Lung (tissue), 12 donors: ENCODE data around the gene THUMPD3. TPM values are rescaled to one million over a fixed set of nuclear protein-coding genes. Genes with fewer than 3 reads are reported as not detected.

Source experiments
- ATAC-seq: fragments of 200-7000 bp; cut with Tn5 transposase; one replicate; pipeline ENCODE4 v1.9.1; 2020; ENCODE audit warnings: moderate number of reproducible peaks; ENCODE audit not compliant: insufficient read depth, low FRiP score
- DNase-seq, 3 donors: peaks; one replicate each; pipeline ENCODE4 v3.0.0-alpha.2; 2013 to 2017
- H3K27ac ChIP-seq, 2 donors: one replicate each; pipeline ENCODE4 v1.5.1; 2013; ENCODE audit warnings: mild to moderate bottlenecking in 2 of 2, moderate library complexity in 2 of 2, control low read depth in 1 of 2, inconsistent platforms in 1 of 2, low read depth in 1 of 2, low read length in 1 of 2
- H3K27me3 ChIP-seq, 3 donors: one replicate each; pipeline ENCODE4 v1.5.1; 2013; ENCODE audit warnings: low read length in 2 of 3; ENCODE audit not compliant: control insufficient read depth in 3 of 3, insufficient read depth in 3 of 3
- H3K36me3 ChIP-seq, 4 donors: one replicate each; pipeline ENCODE4 v1.5.1; 2013; ENCODE audit warnings: low read length in 4 of 4, mild to moderate bottlenecking in 1 of 4, moderate library complexity in 1 of 4; ENCODE audit not compliant: control insufficient read depth in 4 of 4, insufficient read depth in 4 of 4
- H3K4me1 ChIP-seq, 5 donors: one replicate each; pipeline ENCODE4 v1.5.1; 2013; ENCODE audit warnings: low read length in 5 of 5, mild to moderate bottlenecking in 2 of 5, moderate library complexity in 1 of 5; ENCODE audit not compliant: control insufficient read depth in 5 of 5, insufficient read depth in 5 of 5
- H3K4me3 ChIP-seq: one replicate; pipeline ENCODE4 v1.5.1; 2013; ENCODE audit warnings: mild to moderate bottlenecking, control low read depth, moderate library complexity
- H3K9ac ChIP-seq, 2 donors: one replicate each; pipeline ENCODE4 v1.5.1; 2013; ENCODE audit warnings: low read length in 2 of 2, control low read depth in 1 of 2; ENCODE audit not compliant: insufficient read depth in 1 of 2
- H3K9me3 ChIP-seq, 4 donors: one replicate each; pipeline ENCODE4 v1.5.1; 2013; ENCODE audit warnings: low read length in 3 of 4, mild to moderate bottlenecking in 1 of 4, moderate library complexity in 1 of 4; ENCODE audit not compliant: control insufficient read depth in 4 of 4, insufficient read depth in 3 of 4
- CTCF ChIP-seq: IDR thresholded peaks from 2 replicates; pipeline ENCODE4 v1.5.1; 2012; ENCODE audit warnings: mild to moderate bottlenecking; ENCODE audit errors: control extremely low read depth, extremely low read depth
- WGBS, 2 donors: extraction: QIAGEN DNeasy Blood & Tissue Kit; methylation state at CpG; one replicate each; pipeline ENCODE4 v1.1.7; 2013; 5-methylcytosine and 5-hydroxymethylcytosine counted together
- polyA plus RNA-seq, 2 donors: library from polyadenylated mRNA; stranded (reverse); fragments of 200-250 nt; gene quantifications; one replicate each; pipeline ENCODE4 v1.2.1, GENCODE V29; 2013
- total RNA-seq, 2 donors: library from RNA; depleted of rRNA in 1 of 2; stranded (reverse); fragments of >200 nt in 1 of 2; gene quantifications; one replicate each; pipeline ENCODE4 v1.2.1, GENCODE V29; 2014 to 2021
- donor health status: control.
- donor health status: control.
- donor health status: Bipolar disorder and iron deficiency.
- donor health status: healthy.
- donor health status: DM: yes; HTN: yes; CAD: no.

The THUMPD3 gene
- total and polyA plus RNA-seq, 4 donors, result 28.6 to 37.2 (median 31.8) TPM

- DNase-seq, result no peak
- no peak for TF ChIP-seq CTCF
- Histone ChIP-seq H3K27me3 (no peaks in the 10 kb centered on the region), H3K9ac (no peak overlapping the region), H3K4me1 (no peaks in the 10 kb centered on the region), H3K4me3 (no peak overlapping the region), H3K36me3 (no peaks in the 10 kb centered on the region), H3K27ac (no peak overlapping the region), H3K9me3 (no peaks in the 10 kb centered on the region)
- WGBS, 2 donors, result 78 to 89% methylated on average over 2 of the region's 2 CpGs
- ATAC-seq, result no peak
Measured at GRCh38 chr3:9331171-9331570, 31.7 kb upstream of the THUMPD3 start.

GRCh38 chr3:9332250-9333030 is 30.4 kb upstream of the THUMPD3 start:
- Histone ChIP-seq H3K27me3 (no peaks in the 10 kb centered on the region), H3K36me3 (no peaks in the 10 kb centered on the region), H3K4me3 (no peak overlapping the region), H3K27ac (no peak overlapping the region), H3K9me3 (no peaks in the 10 kb centered on the region), H3K4me1 (no peaks in the 10 kb centered on the region), H3K9ac (no peak overlapping the region)
- DNase-seq (no peak), ATAC-seq (no peak)
- no peak for TF ChIP-seq CTCF
- WGBS, 2 donors, result 88 to 94% methylated on average over 6 of the region's 6 CpGs

GRCh38 chr3:9339761-9340471 is 22.9 kb upstream of the THUMPD3 start:
- WGBS, 2 donors, result 62 to 69% methylated on average over 1 of the region's 1 CpG
- no peaks in the 10 kb centered on the region for H3K9me3 ChIP-seq
- peaks cover 0 to 2% (median 0%) of the 10 kb centered on the region in 5 donors for H3K4me1 ChIP-seq
- DNase-seq (no peak), ATAC-seq (no peak)
- H3K27ac ChIP-seq, result no peak overlapping the region
- no peak overlapping the region for H3K4me3 ChIP-seq
- H3K9ac ChIP-seq, result no peak overlapping the region
- TF ChIP-seq CTCF, result no peak
- no peaks in the 10 kb centered on the region for H3K27me3 ChIP-seq
- no peaks in the 10 kb centered on the region for H3K36me3 ChIP-seq
